Activated T-helper 17 cell treated with anti-CD3 and anti-CD28 coated beads, Interleukin-2, amount 50 U/mL, for 72 hours (primary cell): ENCODE measurements around the gene SOAT1. TPM values are rescaled to one million over a fixed set of nuclear protein-coding genes. Genes with fewer than 3 reads are reported as not detected.

Experiments
- total RNA-seq, 2 donors: library from RNA; stranded (reverse); gene quantifications; one replicate each; pipeline ENCODE4 v1.2.3, GENCODE V29; 2022

The SOAT1 gene
- total RNA-seq, 2 donors from 2014 or later: 25.2 to 60.6 TPM

Other genes starting within 250 kb of the SOAT1 start
- 10 to 100 TPM; 19.0 to 45.2 TPM for gene TOR3A, start 211.7 kb upstream of the SOAT1 start, total RNA-seq
- 1 to 10 TPM; 5.2 to 8.2 TPM for gene ABL2, start 64.1 kb upstream of the SOAT1 start, total RNA-seq
- gene AXDND1, start 72.2 kb downstream of the SOAT1 start, total RNA-seq: not detected